BLaER1 (cell line): Measurements from ENCODE around the gene AZU1.
A peak's percentile ranks its signal among the peaks of the same experiment; 100 is the strongest.

Experiments used
- H3K27ac ChIP-seq: shearing (Covaris generic); formaldehyde crosslinking; 2 replicates; pipeline ENCODE4 v1.8.1; 2022
- H3K27me3 ChIP-seq: shearing (Covaris generic); formaldehyde crosslinking; 2 replicates; pipeline ENCODE4 v1.8.1; 2022
- H3K36me3 ChIP-seq: shearing (Covaris generic); formaldehyde crosslinking; 2 replicates; pipeline ENCODE4 v1.8.1; 2022
- H3K4me1 ChIP-seq: shearing (Covaris generic); formaldehyde crosslinking; 2 replicates; pipeline ENCODE4 v1.8.1; 2022
- H3K4me2 ChIP-seq: shearing (Covaris generic); formaldehyde crosslinking; 2 replicates; pipeline ENCODE4 v1.8.1; 2022
- H3K4me3 ChIP-seq: shearing (Covaris generic); formaldehyde crosslinking; 2 replicates; pipeline ENCODE4 v1.8.1; 2022
- H3K9ac ChIP-seq: shearing (Covaris generic); formaldehyde crosslinking; 2 replicates; pipeline ENCODE4 v1.8.1; 2022
- H3K9me3 ChIP-seq: shearing (Covaris generic); formaldehyde crosslinking; 2 replicates; pipeline ENCODE4 v1.8.1; 2022
- H4K20me1 ChIP-seq: shearing (Covaris generic); formaldehyde crosslinking; 2 replicates; pipeline ENCODE4 v1.8.1; 2022
- Cebpa-rat ChIP-seq: shearing (Covaris generic); IDR thresholded peaks from 2 replicates; pipeline ENCODE4 v1.8.1; 2022

Gene AZU1

DNA sequence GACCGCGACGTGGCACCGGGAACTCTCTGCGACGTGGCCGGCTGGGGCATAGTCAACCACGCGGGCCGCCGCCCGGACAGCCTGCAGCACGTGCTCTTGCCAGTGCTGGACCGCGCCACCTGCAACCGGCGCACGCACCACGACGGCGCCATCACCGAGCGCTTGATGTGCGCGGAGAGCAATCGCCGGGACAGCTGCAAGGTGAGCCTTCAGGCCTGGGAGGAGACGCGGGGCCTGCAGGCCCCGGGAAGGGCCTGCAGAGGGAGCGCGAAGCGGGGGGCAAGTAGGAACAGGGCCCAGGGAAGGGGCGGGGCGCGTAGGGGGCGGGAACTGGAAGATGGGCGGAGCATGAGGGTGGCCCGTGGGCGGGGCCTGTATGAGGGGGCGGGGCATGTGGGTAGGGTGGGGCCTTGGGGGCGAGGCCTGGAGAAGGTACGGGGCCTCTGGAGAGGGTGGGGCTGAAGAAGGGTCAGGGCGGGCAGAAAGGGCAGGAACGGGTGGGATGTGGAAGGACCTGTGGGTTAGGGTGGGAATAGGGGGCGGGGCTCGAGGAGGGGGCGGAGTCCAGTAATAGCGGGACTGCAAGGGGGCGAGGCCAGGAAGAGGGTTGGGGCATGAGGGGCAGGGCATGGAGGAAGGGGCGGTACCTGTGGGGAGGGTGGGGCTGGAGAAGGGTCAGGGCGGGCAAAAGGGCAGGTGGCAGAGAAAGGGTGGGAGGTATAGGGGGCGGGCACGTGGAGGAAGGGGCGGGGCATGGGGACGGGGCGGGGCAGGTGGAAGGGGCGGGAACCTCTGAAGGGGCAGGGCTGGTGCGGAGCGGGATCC lies 34.3 kb downstream of the AZU1 start:
- Histone ChIP-seq H3K27me3 (peaks cover 54% of the 10 kb centered on the region), H3K4me3 (no peak overlapping the region), H3K9me3 (peaks cover 10% of the 10 kb centered on the region), H3K4me1 (peaks cover 51% of the 10 kb centered on the region), H4K20me1 (peaks cover 16% of the 10 kb centered on the region), H3K27ac (no peak overlapping the region), H3K9ac (no peak overlapping the region), H3K4me2 (peak overlapping the region; percentile 92; the same call in 1 of the 2 replicates), H3K36me3 (no peaks in the 10 kb centered on the region)
- no peak for TF ChIP-seq Cebpa-rat

DNA sequence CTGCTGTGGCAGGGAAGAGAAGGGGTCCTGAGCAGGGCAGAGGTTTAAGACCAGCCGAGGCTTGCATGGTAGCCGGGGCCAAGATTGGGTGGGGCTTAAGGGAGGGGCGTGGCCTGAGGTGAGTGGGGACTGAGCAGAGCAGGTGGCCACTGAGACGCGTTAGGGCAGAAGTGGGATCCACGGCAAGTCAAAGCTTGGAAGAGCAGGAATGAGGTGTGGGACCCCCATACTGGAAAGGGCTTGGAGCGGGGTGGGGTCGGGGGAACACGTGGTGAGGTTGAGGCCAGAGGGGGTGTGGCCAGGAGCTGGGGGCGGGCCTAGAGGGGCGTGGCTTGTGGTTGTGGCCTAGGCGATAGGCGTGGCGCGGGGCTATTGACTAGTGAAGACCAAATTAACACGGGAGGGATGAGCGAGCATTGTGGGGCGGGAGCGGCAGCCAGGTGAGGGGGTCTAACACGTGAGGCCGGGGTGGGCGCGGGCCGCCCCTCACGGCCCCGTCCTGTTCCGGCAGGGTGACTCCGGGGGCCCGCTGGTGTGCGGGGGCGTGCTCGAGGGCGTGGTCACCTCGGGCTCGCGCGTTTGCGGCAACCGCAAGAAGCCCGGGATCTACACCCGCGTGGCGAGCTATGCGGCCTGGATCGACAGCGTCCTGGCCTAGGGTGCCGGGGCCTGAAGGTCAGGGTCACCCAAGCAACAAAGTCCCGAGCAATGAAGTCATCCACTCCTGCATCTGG lies 35.1 kb downstream of the AZU1 start:
- Histone ChIP-seq H3K4me2 (peak overlapping the region; percentile 92), H3K9me3 (peaks cover 10% of the 10 kb centered on the region), H3K27me3 (peaks cover 50% of the 10 kb centered on the region), H3K27ac (no peak overlapping the region), H4K20me1 (peaks cover 16% of the 10 kb centered on the region), H3K4me1 (peaks cover 56% of the 10 kb centered on the region), H3K4me3 (peak overlapping the region; percentile 60), H3K9ac (no peak overlapping the region), H3K36me3 (peaks cover 3% of the 10 kb centered on the region)
- TF ChIP-seq Cebpa-rat = no peak

DNA sequence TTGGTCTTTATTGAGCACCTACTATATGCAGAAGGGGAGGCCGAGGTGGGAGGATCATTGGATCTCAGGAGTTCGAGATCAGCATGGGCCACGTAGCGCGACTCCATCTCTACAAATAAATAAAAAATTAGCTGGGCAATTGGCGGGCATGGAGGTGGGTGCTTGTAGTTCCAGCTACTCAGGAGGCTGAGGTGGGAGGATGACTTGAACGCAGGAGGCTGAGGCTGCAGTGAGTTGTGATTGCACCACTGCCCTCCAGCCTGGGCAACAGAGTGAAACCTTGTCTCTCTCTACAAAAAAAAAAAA lies 35.6 kb downstream of the AZU1 start:
- H4K20me1 ChIP-seq = peaks cover 16% of the 10 kb centered on the region
- H3K36me3 ChIP-seq = peaks cover 8% of the 10 kb centered on the region
- TF ChIP-seq Cebpa-rat = no peak
- peak overlapping the region; percentile 60 for H3K4me3 ChIP-seq
- peaks cover 59% of the 10 kb centered on the region for H3K4me1 ChIP-seq
- peaks cover 45% of the 10 kb centered on the region for H3K27me3 ChIP-seq
- no peak overlapping the region for H3K27ac ChIP-seq
- H3K9me3 ChIP-seq = peaks cover 9% of the 10 kb centered on the region
- H3K9ac ChIP-seq = 0 out of 2 replicates have a peak overlapping the region, but pooled peaks have one; percentile 41
- H3K4me2 ChIP-seq = peak overlapping the region; percentile 92

DNA sequence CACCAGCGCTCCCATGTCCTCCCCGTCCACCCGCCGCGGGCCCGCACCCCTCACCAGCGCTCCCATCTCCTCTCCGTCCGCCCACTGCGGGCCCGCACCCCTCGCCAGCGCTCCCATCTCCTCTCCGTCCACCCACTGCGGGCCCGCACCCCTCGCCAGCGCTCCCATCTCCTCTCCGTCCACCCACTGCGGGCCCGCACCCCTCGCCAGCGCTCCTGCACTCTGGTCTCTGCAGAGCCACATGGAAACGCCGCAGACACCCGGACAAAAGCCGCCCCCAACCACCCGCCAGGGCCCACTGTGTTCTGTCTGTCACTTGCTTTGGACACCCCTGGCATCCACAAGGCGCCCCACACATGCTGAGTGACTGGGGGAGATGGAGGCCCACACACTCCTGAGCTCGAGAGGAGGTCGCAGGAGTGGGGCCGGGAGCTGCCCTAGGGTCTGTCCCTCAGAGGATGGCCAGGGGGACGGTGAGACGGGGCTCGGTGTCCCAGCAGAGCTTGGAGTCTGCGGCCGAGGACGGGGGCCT lies 39.2 kb downstream of the AZU1 start:
- no peak for TF ChIP-seq Cebpa-rat
- Histone ChIP-seq H3K4me2 (peak overlapping the region; percentile 75), H4K20me1 (no peaks in the 10 kb centered on the region), H3K4me1 (peaks cover 54% of the 10 kb centered on the region), H3K27ac (peak overlapping the region; percentile 84), H3K9me3 (no peaks in the 10 kb centered on the region), H3K4me3 (0 out of 2 replicates have a peak overlapping the region, but pooled peaks have one; percentile 17), H3K9ac (peak overlapping the region; percentile 60; the same call in 1 of the 2 replicates), H3K36me3 (peaks cover 38% of the 10 kb centered on the region), H3K27me3 (peaks cover 12% of the 10 kb centered on the region)

DNA sequence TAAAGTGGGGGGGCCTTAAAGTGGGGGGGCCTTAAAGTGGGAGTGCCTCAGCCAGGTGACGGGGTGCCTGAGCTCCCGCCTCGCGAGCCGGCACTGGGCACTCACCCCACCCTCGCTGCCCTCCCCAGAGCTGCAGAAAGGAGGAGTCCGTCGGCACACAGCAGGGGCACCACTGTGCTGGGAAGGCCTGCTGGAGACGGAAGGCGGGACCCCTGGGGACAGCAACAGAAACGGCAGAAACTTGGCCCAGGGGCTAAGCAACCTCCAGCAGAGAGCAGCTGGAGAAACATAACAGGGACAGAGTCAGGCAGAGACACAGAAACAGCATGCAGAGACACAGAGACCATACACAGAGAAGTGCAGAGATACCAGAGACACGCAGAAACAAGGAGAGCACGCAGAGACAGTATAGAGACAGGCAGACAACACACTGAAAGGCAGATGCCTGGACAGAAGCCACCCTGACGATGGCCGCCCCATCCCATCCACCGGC lies 39.7 kb downstream of the AZU1 start:
- no peaks in the 10 kb centered on the region for H4K20me1 ChIP-seq
- H3K9ac ChIP-seq = peak overlapping the region; percentile 60; the same call in 1 of the 2 replicates
- TF ChIP-seq Cebpa-rat = no peak
- H3K27me3 ChIP-seq = peaks cover 11% of the 10 kb centered on the region
- H3K4me2 ChIP-seq = peak overlapping the region; percentile 75
- H3K4me3 ChIP-seq = peak overlapping the region; percentile 17; the same call in 1 of the 2 replicates
- H3K9me3 ChIP-seq = no peaks in the 10 kb centered on the region
- peaks cover 38% of the 10 kb centered on the region for H3K36me3 ChIP-seq
- peaks cover 59% of the 10 kb centered on the region for H3K4me1 ChIP-seq
- H3K27ac ChIP-seq = peak overlapping the region; percentile 84

DNA sequence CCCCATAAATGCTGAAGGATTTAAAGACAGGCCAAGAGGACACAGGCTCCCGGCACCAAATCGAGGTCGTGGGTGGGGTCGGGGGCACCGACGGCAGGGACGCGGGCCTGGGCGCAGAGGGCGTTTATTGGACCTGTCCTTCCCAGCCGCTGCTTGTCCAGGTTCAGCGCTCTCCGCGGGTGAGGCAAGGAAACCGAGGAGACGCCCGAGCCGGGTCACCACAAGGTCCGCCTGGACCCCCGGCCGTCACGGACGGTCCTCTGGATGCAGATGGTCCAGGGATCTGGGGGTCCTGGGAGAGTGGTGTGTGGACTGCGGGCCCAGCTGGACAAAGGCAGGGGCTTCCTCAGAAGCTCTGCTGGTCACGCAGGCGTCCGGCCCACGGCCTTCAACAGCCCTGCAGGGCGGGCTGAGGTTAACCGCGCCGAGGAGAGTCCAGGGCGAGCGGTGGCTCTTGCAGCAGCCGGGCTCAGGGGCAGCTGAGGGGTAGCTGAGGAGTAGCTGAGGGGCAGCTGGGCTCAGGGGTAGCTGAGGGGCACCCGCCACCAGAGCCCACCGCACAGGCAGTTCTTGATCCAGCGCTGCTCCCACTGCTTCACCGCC lies 40.3 kb downstream of the AZU1 start:
- Histone ChIP-seq H3K4me1 (peaks cover 57% of the 10 kb centered on the region), H3K27ac (peak overlapping the region; percentile 84), H3K36me3 (peaks cover 38% of the 10 kb centered on the region), H3K9ac (peak overlapping the region; percentile 60; the same call in 1 of the 2 replicates), H3K9me3 (no peaks in the 10 kb centered on the region), H4K20me1 (no peaks in the 10 kb centered on the region), H3K27me3 (peaks cover 6% of the 10 kb centered on the region), H3K4me3 (peak overlapping the region; percentile 17; the same call in 1 of the 2 replicates), H3K4me2 (peak overlapping the region; percentile 75)
- TF ChIP-seq Cebpa-rat = no peak

DNA sequence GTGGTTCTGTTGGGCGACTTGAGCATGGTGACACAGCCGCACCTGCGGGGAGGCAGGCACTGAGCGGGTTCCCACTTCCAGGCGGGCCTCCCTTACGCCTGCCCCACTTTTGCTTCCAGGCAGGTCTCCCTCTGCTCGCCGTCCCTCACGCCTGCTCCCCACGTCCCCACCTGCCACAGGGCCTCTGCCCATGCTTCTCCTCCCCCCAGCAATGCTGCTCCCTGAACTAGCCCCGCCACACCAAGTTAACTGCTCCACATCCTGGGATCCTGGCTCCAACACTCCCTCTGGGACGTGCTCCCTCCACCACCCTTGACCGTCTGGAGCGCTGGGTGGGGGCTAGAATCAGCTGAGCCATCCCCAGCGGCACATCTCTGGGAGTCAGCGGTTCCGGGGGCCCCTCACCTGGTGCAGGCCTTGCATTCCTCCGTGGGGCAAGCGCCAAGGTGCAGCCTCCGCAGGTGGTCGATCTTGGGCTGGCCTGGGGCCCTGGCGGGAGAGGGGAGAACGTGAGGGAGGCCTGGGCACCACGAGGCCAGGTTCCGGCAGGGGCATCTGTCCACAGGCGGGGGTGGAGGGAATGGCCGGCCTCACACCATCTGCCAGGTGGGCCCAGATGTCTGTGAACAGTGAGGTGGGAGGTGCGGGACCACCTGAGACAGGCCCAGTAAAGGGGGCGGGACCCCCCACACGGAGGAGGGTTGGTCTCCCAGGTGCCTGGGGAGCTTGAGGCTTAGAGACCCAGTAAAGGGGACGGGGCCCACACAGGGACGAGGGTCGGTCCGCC lies 41.0 kb downstream of the AZU1 start:
- peak overlapping the region; percentile 60; the same call in 1 of the 2 replicates for H3K9ac ChIP-seq
- peaks cover 4% of the 10 kb centered on the region for H4K20me1 ChIP-seq
- peak overlapping the region; percentile 75 for H3K4me2 ChIP-seq
- peak overlapping the region; percentile 84 for H3K27ac ChIP-seq
- peaks cover 54% of the 10 kb centered on the region for H3K4me1 ChIP-seq
- no peaks in the 10 kb centered on the region for H3K27me3 ChIP-seq
- no peak for TF ChIP-seq Cebpa-rat
- no peak overlapping the region for H3K4me3 ChIP-seq
- peaks cover 41% of the 10 kb centered on the region for H3K36me3 ChIP-seq
- no peaks in the 10 kb centered on the region for H3K9me3 ChIP-seq

DNA sequence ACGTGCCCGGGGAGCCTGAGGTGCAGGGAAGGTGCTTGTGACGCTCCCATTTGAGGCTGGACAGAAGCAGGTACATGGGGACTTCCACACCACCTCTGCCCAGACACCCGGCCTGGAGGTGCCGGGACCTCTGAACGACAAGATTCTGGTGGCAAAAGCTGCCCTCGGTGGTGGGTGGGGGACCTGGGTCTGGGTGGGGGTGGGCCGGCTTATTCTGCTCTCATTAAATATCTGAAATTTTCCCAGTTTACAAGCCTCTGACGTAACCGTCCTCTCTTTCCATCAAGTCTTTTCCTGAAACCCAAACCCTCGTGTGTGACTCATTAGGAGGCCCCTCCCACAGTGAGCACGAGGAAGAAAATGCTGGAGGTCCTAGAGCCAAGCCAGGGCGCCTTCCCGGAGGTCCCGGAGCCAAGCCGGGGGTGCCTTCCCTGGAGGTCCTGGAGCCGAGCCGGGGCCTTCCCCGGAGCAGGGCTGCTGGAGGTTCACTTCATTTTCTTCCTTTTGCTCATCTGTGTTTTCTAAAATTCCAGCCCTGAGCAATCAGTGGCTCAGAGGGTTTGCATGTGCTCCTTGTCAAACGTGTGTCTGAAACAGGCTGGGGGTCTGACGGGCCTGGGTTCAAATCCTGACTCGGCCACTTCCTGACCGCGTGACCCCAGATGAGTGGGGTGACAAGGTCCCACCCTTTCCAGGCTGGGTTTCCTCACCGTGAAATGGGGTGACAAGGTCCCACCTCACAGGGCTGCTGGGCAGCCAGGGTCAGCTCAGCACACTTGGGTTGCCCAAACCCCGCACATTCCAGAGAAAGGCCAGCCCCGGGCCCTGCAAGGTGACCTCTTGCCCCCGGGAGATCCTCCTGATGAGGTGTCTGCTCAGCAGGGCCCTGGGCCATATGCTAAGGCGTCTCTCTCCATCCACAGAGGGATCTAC lies 41.9 kb downstream of the AZU1 start:
- peaks cover 12% of the 10 kb centered on the region for H4K20me1 ChIP-seq
- peaks cover 49% of the 10 kb centered on the region for H3K36me3 ChIP-seq
- H3K4me2 ChIP-seq = no peak overlapping the region
- no peaks in the 10 kb centered on the region for H3K9me3 ChIP-seq
- no peaks in the 10 kb centered on the region for H3K27me3 ChIP-seq
- TF ChIP-seq Cebpa-rat = no peak
- H3K9ac ChIP-seq = no peak overlapping the region
- H3K27ac ChIP-seq = 0 out of 2 replicates have a peak overlapping the region, but pooled peaks have one; percentile 84
- peaks cover 53% of the 10 kb centered on the region for H3K4me1 ChIP-seq
- no peak overlapping the region for H3K4me3 ChIP-seq
